GM19324 (cell line): ENCODE measurements around the gene PDE7B.

Source experiments
- ATAC-seq: cut with Tn5 transposase; IDR thresholded peaks from one replicate; pipeline ENCODE4 v1.9.1; 2021; ENCODE audit warnings: mild to moderate bottlenecking, moderate library complexity; ENCODE audit not compliant: unreplicated experiment, low FRiP score

Gene PDE7B

GRCh38 chr6:136169394-136170148 lies 318.1 kb downstream of the PDE7B start:
- ATAC-seq: no peak

GRCh38 chr6:136171231-136171630 lies 319.7 kb downstream of the PDE7B start:
- ATAC-seq: no peak

GRCh38 chr6:136173519-136174507 lies 322.3 kb downstream of the PDE7B start:
- ATAC-seq: no peak

- ATAC-seq: no peak
These were observed 323.0 kb downstream of the PDE7B start for GRCh38 chr6:136174510-136174909.

- no peak for ATAC-seq
These were observed 324.4 kb downstream of the PDE7B start for GRCh38 chr6:136175873-136176272.

GRCh38 chr6:136178749-136179148 lies 327.2 kb downstream of the PDE7B start:
- no peak for ATAC-seq

GRCh38 chr6:136180704-136181511 lies 329.4 kb downstream of the PDE7B start:
- no peak for ATAC-seq

- ATAC-seq: no peak
These were observed 330.0 kb downstream of the PDE7B start for GRCh38 chr6:136181512-136181833.

- ATAC-seq: no peak
These were observed 330.4 kb downstream of the PDE7B start for GRCh38 chr6:136181861-136182260.

- ATAC-seq: no peak
These were observed 333.2 kb downstream of the PDE7B start for GRCh38 chr6:136184738-136185137.

GRCh38 chr6:136186363-136186762 lies 334.9 kb downstream of the PDE7B start:
- no peak for ATAC-seq

- no peak for ATAC-seq
These were observed 337.0 kb downstream of the PDE7B start for GRCh38 chr6:136188486-136188885.

- no peak for ATAC-seq
These were observed 337.6 kb downstream of the PDE7B start for GRCh38 chr6:136189104-136189503.

- ATAC-seq: no peak
These were observed 340.3 kb downstream of the PDE7B start for GRCh38 chr6:136191606-136192312.

- ATAC-seq: no peak
These were observed 341.4 kb downstream of the PDE7B start for GRCh38 chr6:136192902-136193301.

GRCh38 chr6:136201732-136202131 lies 350.2 kb downstream of the PDE7B start:
- no peak for ATAC-seq

- ATAC-seq: no peak
These were observed 357.3 kb downstream of the PDE7B start for GRCh38 chr6:136208783-136209182.

- no peak for ATAC-seq
These were observed 358.0 kb downstream of the PDE7B start for GRCh38 chr6:136209496-136209895.

- ATAC-seq: no peak
These were observed 359.1 kb downstream of the PDE7B start for GRCh38 chr6:136210398-136211165.
